OCI-M1 (cell line): ENCODE measurements around the gene TNFRSF13B.
"Not testable (repeated sequence)": the region's sequence is repeated elsewhere in the genome, so short reads cannot be mapped to it uniquely, and the experiment has no call there.

Source experiments
- DNase-seq: peaks from one replicate; lab custom pipeline; 2025; lab: John Stamatoyannopoulos, UW

TNFRSF13B gene

DNA sequence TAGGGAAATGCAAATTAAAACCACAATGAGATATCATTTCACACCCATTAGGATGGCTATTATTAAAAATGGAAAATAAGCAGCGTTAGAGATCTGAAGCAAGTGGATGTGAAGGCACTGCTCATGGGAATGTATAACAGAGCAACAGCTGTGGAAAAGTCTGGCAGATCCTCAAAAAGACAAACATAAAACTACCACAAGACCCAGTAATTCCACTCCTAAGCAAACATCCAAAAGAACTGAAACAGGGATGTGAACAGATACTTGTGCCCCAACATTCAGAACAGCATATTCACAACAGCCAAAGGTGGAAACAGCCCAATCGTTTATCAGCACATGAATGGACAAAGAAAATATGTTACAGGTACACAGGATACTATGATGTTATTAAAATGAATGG, 10.9 kb downstream of the TNFRSF13B start:
- not testable (repeated sequence) for DNase-seq

- not testable (repeated sequence) for DNase-seq
Measured at GRCh38 chr17:16955011-16955410, 16.9 kb downstream of the TNFRSF13B start.

GRCh38 chr17:16954521-16954920, 17.4 kb downstream of the TNFRSF13B start:
- no peak for DNase-seq

GRCh38 chr17:16953841-16954240, 18.1 kb downstream of the TNFRSF13B start:
- no peak for DNase-seq

DNA sequence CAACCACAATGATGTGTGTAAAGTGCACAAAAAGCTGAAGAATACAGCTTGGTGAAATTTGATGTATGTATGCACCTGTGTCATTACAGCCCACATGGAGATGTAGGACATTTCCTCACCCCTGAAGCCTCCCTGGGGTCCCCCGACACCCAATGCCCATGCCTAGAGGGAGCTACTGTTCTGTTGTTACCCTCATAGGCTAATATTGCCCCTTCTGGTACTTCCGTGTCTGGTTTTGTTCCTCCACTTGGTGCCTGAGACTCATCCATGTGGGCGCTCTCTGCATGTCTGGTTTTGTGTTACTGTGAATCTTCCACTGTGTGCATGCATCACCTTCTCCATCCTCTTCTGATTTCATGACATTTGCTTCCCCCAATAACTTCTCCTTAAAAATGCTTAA, 18.6 kb downstream of the TNFRSF13B start:
- DNase-seq: no peak

- DNase-seq: no peak
Measured at GRCh38 chr17:16952401-16952800, 19.5 kb downstream of the TNFRSF13B start.

- DNase-seq: no peak
Measured at GRCh38 chr17:16950488-16950887, 21.4 kb downstream of the TNFRSF13B start.

DNA sequence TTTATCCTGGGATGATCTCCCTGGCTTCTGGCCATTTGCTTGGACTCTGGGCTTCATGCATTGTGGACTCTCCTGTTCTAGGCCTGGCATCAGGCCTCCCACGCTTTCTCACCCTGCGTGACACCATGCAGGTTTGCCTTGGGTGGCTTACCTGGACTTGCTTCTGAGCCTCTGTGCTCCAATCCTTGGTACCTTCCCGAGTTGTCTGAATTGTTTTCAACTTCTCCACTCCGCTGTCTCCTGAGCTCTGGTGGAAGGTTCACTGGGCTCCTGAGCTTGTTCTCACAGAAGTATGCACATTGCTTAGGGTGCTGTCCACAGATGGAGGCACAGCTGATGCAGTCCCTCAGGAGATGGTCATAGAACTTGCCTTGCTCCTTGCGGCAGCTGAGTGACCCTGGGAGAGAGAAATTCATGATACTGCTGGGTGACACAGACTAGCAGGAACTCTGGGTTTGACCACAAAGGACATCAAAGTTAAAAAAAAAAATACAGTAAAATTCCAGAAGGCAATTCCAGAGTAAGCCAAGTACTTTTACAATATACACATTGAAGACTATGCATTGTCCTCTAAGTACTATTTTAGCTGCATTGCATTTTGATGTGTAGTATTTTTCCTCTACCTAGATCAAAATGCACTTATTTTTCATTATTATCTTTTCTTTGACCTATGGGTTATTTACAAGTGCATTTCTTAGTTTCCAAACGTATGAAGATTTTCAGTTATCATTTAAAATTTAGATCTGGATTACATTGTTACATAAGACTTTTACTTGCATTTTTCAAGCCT, 23.1 kb downstream of the TNFRSF13B start:
- DNase-seq: no peak

GRCh38 chr17:16947470-16947869, 24.4 kb downstream of the TNFRSF13B start:
- no peak for DNase-seq

- no peak for DNase-seq
Measured at GRCh38 chr17:16945663-16946218, 26.2 kb downstream of the TNFRSF13B start.

GRCh38 chr17:16945136-16945482, 26.8 kb downstream of the TNFRSF13B start:
- DNase-seq: no peak

GRCh38 chr17:16944334-16945135, 27.4 kb downstream of the TNFRSF13B start:
- no peak for DNase-seq

- no peak for DNase-seq
Measured at GRCh38 chr17:16943541-16944333, 28.2 kb downstream of the TNFRSF13B start.

GRCh38 chr17:16943032-16943352, 28.9 kb downstream of the TNFRSF13B start:
- no peak for DNase-seq

DNA sequence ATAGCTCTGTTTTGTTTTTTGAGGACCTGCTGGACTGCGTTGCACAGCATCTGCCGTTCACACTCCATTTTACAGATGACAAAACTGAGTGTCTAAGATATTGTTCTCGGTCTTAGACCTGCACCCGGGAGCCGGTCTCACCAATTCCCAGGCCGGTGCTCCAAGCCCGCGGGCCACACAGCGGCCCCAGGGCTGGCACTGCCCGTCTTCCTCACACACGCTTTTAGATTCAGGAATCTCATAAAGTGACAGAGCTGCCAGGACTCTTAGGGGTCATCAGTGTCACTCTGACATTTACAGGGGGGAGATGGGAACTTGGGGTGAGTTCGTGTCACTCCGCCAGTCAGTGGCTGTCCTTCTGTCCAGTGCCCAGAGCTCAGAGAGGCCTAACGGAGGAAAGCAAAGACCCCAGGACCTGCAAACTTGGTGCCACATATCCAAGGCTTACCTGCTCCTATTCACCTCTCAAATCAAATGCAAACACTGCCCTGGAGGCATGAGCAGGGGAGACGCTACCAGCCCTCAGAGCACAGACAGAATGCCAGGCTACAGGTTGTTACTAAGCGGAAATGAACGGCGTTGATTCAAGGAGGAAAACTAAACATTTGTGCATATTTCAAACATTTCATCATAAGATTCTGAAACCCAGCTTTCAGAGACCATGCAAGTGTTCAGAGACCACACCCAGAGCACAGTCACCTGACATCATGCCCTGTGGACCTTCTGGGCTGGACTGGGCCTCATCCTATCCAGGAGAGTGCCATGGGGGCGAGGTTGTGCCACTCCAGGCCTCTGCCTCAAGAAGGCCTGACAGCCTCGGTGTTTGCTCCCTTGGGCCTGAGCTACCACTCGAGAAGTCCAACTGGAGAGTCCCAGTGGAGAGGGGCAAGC, 29.5 kb downstream of the TNFRSF13B start:
- DNase-seq: no peak

DNA sequence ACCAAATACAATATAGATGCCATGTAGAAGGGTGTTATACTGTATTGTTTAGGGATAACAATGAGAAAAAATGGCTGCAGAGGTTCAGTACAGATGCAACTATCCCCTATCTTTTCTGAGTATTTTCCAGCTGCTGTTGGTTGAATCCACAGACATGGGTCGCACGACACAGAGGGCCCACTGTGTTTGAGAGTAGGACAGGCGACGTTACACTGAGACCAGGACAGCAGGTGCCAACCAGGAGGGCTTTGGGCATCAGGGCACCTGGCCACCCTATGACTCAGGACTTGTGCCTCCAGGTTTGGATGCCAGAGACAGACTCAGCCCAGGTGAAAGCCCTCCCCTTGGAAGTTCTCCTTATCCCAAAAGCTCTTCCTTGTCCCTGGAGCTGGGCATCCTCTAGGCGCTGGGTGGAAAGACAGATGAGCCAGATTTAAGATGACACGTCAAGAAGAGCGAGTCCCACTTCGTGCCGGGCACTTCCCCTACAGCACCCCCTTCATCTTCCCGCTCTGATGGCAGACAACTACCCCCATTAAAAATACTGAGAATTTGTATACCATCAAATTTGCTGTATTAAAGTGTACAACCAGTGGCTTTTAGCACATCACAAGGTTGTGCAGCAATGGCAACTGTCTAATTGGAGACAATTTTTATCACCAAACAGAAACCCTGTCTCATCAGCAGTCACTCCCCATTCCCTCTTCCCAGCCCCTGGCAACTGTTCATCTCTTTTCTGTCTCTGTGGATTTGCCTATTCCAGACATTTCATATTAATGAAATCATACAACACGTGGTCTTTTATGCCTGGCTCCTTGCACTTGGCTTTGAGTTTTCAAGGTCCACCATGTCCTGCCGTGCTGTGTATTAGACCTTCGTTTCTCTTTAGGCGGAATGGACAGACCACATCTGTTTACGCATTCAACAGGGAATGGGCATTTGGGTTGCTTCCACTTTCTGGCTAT, 30.6 kb downstream of the TNFRSF13B start:
- DNase-seq: no peak

- DNase-seq: no peak
Measured at GRCh38 chr17:16940116-16940881, 31.6 kb downstream of the TNFRSF13B start.

GRCh38 chr17:16939606-16940115, 32.3 kb downstream of the TNFRSF13B start:
- no peak for DNase-seq

GRCh38 chr17:16939208-16939576, 32.7 kb downstream of the TNFRSF13B start:
- no peak for DNase-seq
